GM06990 (cell line): ENCODE measurements around the gene IKZF2.
A peak's percentile ranks its signal among the peaks of the same experiment; 100 is the strongest.

ENCODE experiments used
- DNase-seq: peaks from one replicate; pipeline ENCODE4 v3.0.0-alpha.2; 2011; ENCODE audit not compliant: insufficient read length; ENCODE audit errors: extremely low read depth
- H3K27me3 ChIP-seq: replicated peaks from 2 replicates; pipeline ENCODE4 v1.6.0; 2011; ENCODE audit warnings: low read length; ENCODE audit not compliant: control insufficient read depth, insufficient read depth
- H3K36me3 ChIP-seq: 2 replicates; pipeline ENCODE4 v1.5.1; 2011; ENCODE audit warnings: low read length; ENCODE audit not compliant: control insufficient read depth, insufficient read depth
- H3K4me3 ChIP-seq: replicated peaks from 2 replicates; pipeline ENCODE4 v1.5.1; 2011; ENCODE audit warnings: low read depth, mild to moderate bottlenecking, control low read depth, low read length
- CTCF ChIP-seq: IDR thresholded peaks from 2 replicates; pipeline ENCODE4 v1.5.1; 2011; ENCODE audit warnings: low read length, control low read depth, mild to moderate bottlenecking, inconsistent platforms; ENCODE audit not compliant: insufficient read depth, poor library complexity, severe bottlenecking

IKZF2 gene

GRCh38 chr2:212958757-212959295 lies 192.6 kb downstream of the IKZF2 start:
- TF ChIP-seq CTCF, result no peak
- no peak for DNase-seq
- H3K4me3 ChIP-seq, result no peak overlapping the region
- H3K36me3 ChIP-seq, result no peaks in the 10 kb centered on the region; the same call in 1 of the 2 replicates
- no peaks in the 10 kb centered on the region for H3K27me3 ChIP-seq

GRCh38 chr2:212958133-212958532 lies 193.3 kb downstream of the IKZF2 start:
- no peaks in the 10 kb centered on the region for H3K27me3 ChIP-seq
- no peaks in the 10 kb centered on the region; the same call in 1 of the 2 replicates for H3K36me3 ChIP-seq
- DNase-seq, result no peak
- no peak for TF ChIP-seq CTCF
- H3K4me3 ChIP-seq, result no peak overlapping the region

- Histone ChIP-seq H3K4me3 (no peak overlapping the region), H3K36me3 (no peaks in the 10 kb centered on the region; the same call in 1 of the 2 replicates), H3K27me3 (no peaks in the 10 kb centered on the region)
- DNase-seq, result no peak
- no peak for TF ChIP-seq CTCF
These were observed 193.8 kb downstream of the IKZF2 start for GRCh38 chr2:212957624-212958023.

GRCh38 chr2:212956665-212957607 lies 194.5 kb downstream of the IKZF2 start:
- DNase-seq, result no peak
- Histone ChIP-seq H3K36me3 (no peaks in the 10 kb centered on the region; the same call in 1 of the 2 replicates), H3K4me3 (no peak overlapping the region), H3K27me3 (no peaks in the 10 kb centered on the region)
- no peak for TF ChIP-seq CTCF

- Histone ChIP-seq H3K27me3 (no peaks in the 10 kb centered on the region), H3K36me3 (no peaks in the 10 kb centered on the region; the same call in 1 of the 2 replicates), H3K4me3 (no peak overlapping the region)
- DNase-seq, result peak; percentile 9
- TF ChIP-seq CTCF, result no peak
These were observed 198.1 kb downstream of the IKZF2 start for GRCh38 chr2:212953170-212953920.
